ENCODE data around the gene TIPIN.
"Not testable (repeated sequence)": the region's sequence is repeated elsewhere in the genome, so short reads cannot be mapped to it uniquely, and the experiment has no call there.

The TIPIN gene

GRCh38 chr15:66386204-66387123, 30.0 kb upstream of the TIPIN start, which contains the start of gene MAP2K1:
Gene MAP2K1 (plus strand): TSS chr15:66386912. CDS start chr15:66387348, 436 bp downstream.
- peak; percentile 86 to 99 (median 96) for DNase-seq

- not testable (repeated sequence) for DNase-seq
Observed at GRCh38 chr15:66381376-66381775, 24.9 kb upstream of the TIPIN start.

GRCh38 chr15:66378814-66379430, 22.4 kb upstream of the TIPIN start:
- no peak for DNase-seq

GRCh38 chr15:66374179-66374578, 17.7 kb upstream of the TIPIN start:
- DNase-seq, result no peak

GRCh38 chr15:66369773-66370651, 13.5 kb upstream of the TIPIN start:
- no peak for DNase-seq

GRCh38 chr15:66364944-66365528, 8.6 kb upstream of the TIPIN start:
- no peak for DNase-seq

GRCh38 chr15:66362776-66363175, 6.3 kb upstream of the TIPIN start:
- no peak for DNase-seq

GRCh38 chr15:66361745-66362460, 5.4 kb upstream of the TIPIN start:
- DNase-seq, result not testable (repeated sequence)

GRCh38 chr15:66359740-66360139, 3.3 kb upstream of the TIPIN start:
- DNase-seq, result no peak

GRCh38 chr15:66356077-66356358, 467 bp downstream of the TIPIN start:
- peak in 2 of 56 donors; percentile 12 to 22 for DNase-seq

- DNase-seq, result not testable (repeated sequence)
Observed at GRCh38 chr15:66348530-66348929, 8.0 kb downstream of the TIPIN start.

GRCh38 chr15:66328771-66329170, 27.7 kb downstream of the TIPIN start:
- no peak for DNase-seq

- no peak for DNase-seq
Observed at GRCh38 chr15:66327736-66328135, 28.7 kb downstream of the TIPIN start.

GRCh38 chr15:66326051-66326450, 30.4 kb downstream of the TIPIN start:
- DNase-seq, result no peak

GRCh38 chr15:66323312-66323928, 33.1 kb downstream of the TIPIN start:
- no peak for DNase-seq

- DNase-seq, result no peak
Observed at GRCh38 chr15:66312144-66312543, 44.3 kb downstream of the TIPIN start.

- no peak for DNase-seq
Observed at GRCh38 chr15:66310786-66311185, 45.7 kb downstream of the TIPIN start.

- DNase-seq, result no peak
Observed at GRCh38 chr15:66309828-66310227, 46.7 kb downstream of the TIPIN start.

- DNase-seq, result no peak
Observed at GRCh38 chr15:66308531-66308930, 48.0 kb downstream of the TIPIN start.

- no peak for DNase-seq
Observed at GRCh38 chr15:66306381-66306780, 50.1 kb downstream of the TIPIN start.

All from amygdala (tissue), 56 donors.